Lung (tissue), 12 donors: ENCODE data around the gene LEF1. TPM values are rescaled to one million over a fixed set of nuclear protein-coding genes. Genes with fewer than 3 reads are reported as not detected.

Source experiments
- ATAC-seq: fragments of 200-7000 bp; cut with Tn5 transposase; one replicate; pipeline ENCODE4 v1.9.1; 2020; ENCODE audit warnings: moderate number of reproducible peaks; ENCODE audit not compliant: insufficient read depth, low FRiP score
- DNase-seq, 3 donors: peaks; one replicate each; pipeline ENCODE4 v3.0.0-alpha.2; 2013 to 2017
- H3K27ac ChIP-seq, 2 donors: one replicate each; pipeline ENCODE4 v1.5.1; 2013; ENCODE audit warnings: mild to moderate bottlenecking in 2 of 2, moderate library complexity in 2 of 2, control low read depth in 1 of 2, inconsistent platforms in 1 of 2, low read depth in 1 of 2, low read length in 1 of 2
- H3K27me3 ChIP-seq, 3 donors: one replicate each; pipeline ENCODE4 v1.5.1; 2013; ENCODE audit warnings: low read length in 2 of 3; ENCODE audit not compliant: control insufficient read depth in 3 of 3, insufficient read depth in 3 of 3
- H3K36me3 ChIP-seq, 4 donors: one replicate each; pipeline ENCODE4 v1.5.1; 2013; ENCODE audit warnings: low read length in 4 of 4, mild to moderate bottlenecking in 1 of 4, moderate library complexity in 1 of 4; ENCODE audit not compliant: control insufficient read depth in 4 of 4, insufficient read depth in 4 of 4
- H3K4me1 ChIP-seq, 5 donors: one replicate each; pipeline ENCODE4 v1.5.1; 2013; ENCODE audit warnings: low read length in 5 of 5, mild to moderate bottlenecking in 2 of 5, moderate library complexity in 1 of 5; ENCODE audit not compliant: control insufficient read depth in 5 of 5, insufficient read depth in 5 of 5
- H3K4me3 ChIP-seq: one replicate; pipeline ENCODE4 v1.5.1; 2013; ENCODE audit warnings: mild to moderate bottlenecking, control low read depth, moderate library complexity
- H3K9ac ChIP-seq, 2 donors: one replicate each; pipeline ENCODE4 v1.5.1; 2013; ENCODE audit warnings: low read length in 2 of 2, control low read depth in 1 of 2; ENCODE audit not compliant: insufficient read depth in 1 of 2
- H3K9me3 ChIP-seq, 4 donors: one replicate each; pipeline ENCODE4 v1.5.1; 2013; ENCODE audit warnings: low read length in 3 of 4, mild to moderate bottlenecking in 1 of 4, moderate library complexity in 1 of 4; ENCODE audit not compliant: control insufficient read depth in 4 of 4, insufficient read depth in 3 of 4
- CTCF ChIP-seq: IDR thresholded peaks from 2 replicates; pipeline ENCODE4 v1.5.1; 2012; ENCODE audit warnings: mild to moderate bottlenecking; ENCODE audit errors: control extremely low read depth, extremely low read depth
- WGBS, 2 donors: extraction: QIAGEN DNeasy Blood & Tissue Kit; methylation state at CpG; one replicate each; pipeline ENCODE4 v1.1.7; 2013; 5-methylcytosine and 5-hydroxymethylcytosine counted together
- polyA plus RNA-seq, 2 donors: library from polyadenylated mRNA; stranded (reverse); fragments of 200-250 nt; gene quantifications; one replicate each; pipeline ENCODE4 v1.2.1, GENCODE V29; 2013
- total RNA-seq, 2 donors: library from RNA; depleted of rRNA in 1 of 2; stranded (reverse); fragments of >200 nt in 1 of 2; gene quantifications; one replicate each; pipeline ENCODE4 v1.2.1, GENCODE V29; 2014 to 2021
- donor health status: control.
- donor health status: control.
- donor health status: Bipolar disorder and iron deficiency.
- donor health status: healthy.
- donor health status: DM: yes; HTN: yes; CAD: no.

LEF1 gene
- total and polyA plus RNA-seq, 4 donors = 2.7 to 25.4 (median 4.0) TPM

- WGBS, 2 donors = 83 to 89% methylated on average over 5 of the region's 5 CpGs
- H3K9ac ChIP-seq = no peak overlapping the region
- no peaks in the 10 kb centered on the region for H3K4me1 ChIP-seq
- TF ChIP-seq CTCF = no peak
- ATAC-seq (no peak), DNase-seq (no peak)
- peaks cover 0 to 2% (median 0%) of the 10 kb centered on the region in 4 donors for H3K9me3 ChIP-seq
- no peak overlapping the region for H3K4me3 ChIP-seq
- H3K27ac ChIP-seq = no peak overlapping the region
- peaks cover 26 to 36% (median 32%) of the 10 kb centered on the region in 4 donors for H3K36me3 ChIP-seq
- no peaks in the 10 kb centered on the region for H3K27me3 ChIP-seq
Measured at GRCh38 chr4:108024085-108024877, 144.5 kb downstream of the LEF1 start.

GRCh38 chr4:108018884-108019187 lies 149.9 kb downstream of the LEF1 start:
- no peak for ATAC-seq
- TF ChIP-seq CTCF = no peak
- Histone ChIP-seq H3K4me3 (no peak overlapping the region), H3K9ac (no peak overlapping the region), H3K4me1 (peaks cover 0 to 1% (median 0%) of the 10 kb centered on the region in 5 donors), H3K9me3 (peaks cover 0 to 2% (median 0%) of the 10 kb centered on the region in 4 donors), H3K36me3 (peaks cover 12 to 35% (median 27%) of the 10 kb centered on the region in 4 donors), H3K27me3 (no peaks in the 10 kb centered on the region), H3K27ac (no peak overlapping the region)
- DNase-seq = no peak
- WGBS, 2 donors = 48 to 50% methylated on average over 2 of the region's 2 CpGs

- Histone ChIP-seq H3K27ac (no peak overlapping the region), H3K27me3 (no peaks in the 10 kb centered on the region), H3K4me3 (no peak overlapping the region), H3K9me3 (peaks cover 0 to 2% (median 0%) of the 10 kb centered on the region in 4 donors), H3K9ac (no peak overlapping the region), H3K4me1 (peaks cover 0 to 1% (median 0%) of the 10 kb centered on the region in 5 donors), H3K36me3 (peaks cover 7 to 30% (median 23%) of the 10 kb centered on the region in 4 donors)
- ATAC-seq = peak; percentile 82
- 41 to 48% methylated on average over 8 of the region's 8 CpGs for WGBS, 2 donors
- peak; percentile 73 for TF ChIP-seq CTCF
- peak; percentile 78 to 88 (median 85) for DNase-seq
Measured at GRCh38 chr4:108018040-108018883, 150.5 kb downstream of the LEF1 start.
